ENCODE measurements around the gene PRSS23.
"Not testable (repeated sequence)": the region's sequence is repeated elsewhere in the genome, so short reads cannot be mapped to it uniquely, and the experiment has no call there.

Gene PRSS23

GRCh38 chr11:86816251-86816726, 15.9 kb downstream of the PRSS23 start:
- DNase-seq: no peak

GRCh38 chr11:86818462-86819192, 18.3 kb downstream of the PRSS23 start:
- DNase-seq: no peak

- DNase-seq: not testable (repeated sequence)
Measured at GRCh38 chr11:86824139-86824538, 23.8 kb downstream of the PRSS23 start.

- DNase-seq: not testable (repeated sequence)
Measured at GRCh38 chr11:86834376-86834775, 34.0 kb downstream of the PRSS23 start.

GRCh38 chr11:86844762-86845508, 44.6 kb downstream of the PRSS23 start:
- not testable (repeated sequence) for DNase-seq

- no peak for DNase-seq
Measured at GRCh38 chr11:86848132-86848531, 47.8 kb downstream of the PRSS23 start.

GRCh38 chr11:86849679-86850078, 49.3 kb downstream of the PRSS23 start:
- no peak for DNase-seq

All from T1000 (cell line).